HUDEP-2 (cell line): Measurements from ENCODE around the gene CETP.

Source experiments
- DNase-seq, 76 experiments: peaks; one replicate each; lab custom pipeline; 2025; ENCODE audit not compliant: unreplicated experiment in 76 of 76; lab: John Stamatoyannopoulos, UW

CETP gene

GRCh38 chr16:57016301-57016700 lies 54.6 kb downstream of the CETP start:
- DNase-seq = no peak

- DNase-seq = no peak
Observed at GRCh38 chr16:57016831-57017230, 55.1 kb downstream of the CETP start.

GRCh38 chr16:57017251-57017650 lies 55.5 kb downstream of the CETP start:
- no peak for DNase-seq

GRCh38 chr16:57019746-57020145 lies 58.0 kb downstream of the CETP start:
- DNase-seq = no peak

- DNase-seq = no peak
Observed at GRCh38 chr16:57020651-57021050, 58.9 kb downstream of the CETP start.

DNA sequence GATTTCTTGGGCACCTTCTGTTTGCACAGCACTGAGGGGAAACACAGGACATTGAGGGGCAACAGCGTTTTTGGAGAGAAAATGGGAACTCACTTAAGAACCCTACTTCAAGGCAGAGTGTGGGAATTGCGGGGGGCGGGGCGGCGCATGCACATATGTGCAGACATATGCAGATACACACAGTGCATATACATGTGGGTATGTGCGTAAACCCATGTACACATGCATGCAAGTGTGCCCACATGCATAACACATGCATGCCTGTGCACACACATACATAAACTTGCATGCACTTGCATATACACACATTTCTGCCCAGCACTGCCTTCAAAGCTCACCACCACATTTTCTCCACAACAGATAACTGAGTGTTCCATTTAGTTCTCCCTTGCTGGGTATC lies 60.0 kb downstream of the CETP start:
- no peak for DNase-seq

GRCh38 chr16:57022445-57022844 lies 60.7 kb downstream of the CETP start:
- no peak for DNase-seq

GRCh38 chr16:57023541-57024249 lies 61.9 kb downstream of the CETP start:
- no peak for DNase-seq

DNA sequence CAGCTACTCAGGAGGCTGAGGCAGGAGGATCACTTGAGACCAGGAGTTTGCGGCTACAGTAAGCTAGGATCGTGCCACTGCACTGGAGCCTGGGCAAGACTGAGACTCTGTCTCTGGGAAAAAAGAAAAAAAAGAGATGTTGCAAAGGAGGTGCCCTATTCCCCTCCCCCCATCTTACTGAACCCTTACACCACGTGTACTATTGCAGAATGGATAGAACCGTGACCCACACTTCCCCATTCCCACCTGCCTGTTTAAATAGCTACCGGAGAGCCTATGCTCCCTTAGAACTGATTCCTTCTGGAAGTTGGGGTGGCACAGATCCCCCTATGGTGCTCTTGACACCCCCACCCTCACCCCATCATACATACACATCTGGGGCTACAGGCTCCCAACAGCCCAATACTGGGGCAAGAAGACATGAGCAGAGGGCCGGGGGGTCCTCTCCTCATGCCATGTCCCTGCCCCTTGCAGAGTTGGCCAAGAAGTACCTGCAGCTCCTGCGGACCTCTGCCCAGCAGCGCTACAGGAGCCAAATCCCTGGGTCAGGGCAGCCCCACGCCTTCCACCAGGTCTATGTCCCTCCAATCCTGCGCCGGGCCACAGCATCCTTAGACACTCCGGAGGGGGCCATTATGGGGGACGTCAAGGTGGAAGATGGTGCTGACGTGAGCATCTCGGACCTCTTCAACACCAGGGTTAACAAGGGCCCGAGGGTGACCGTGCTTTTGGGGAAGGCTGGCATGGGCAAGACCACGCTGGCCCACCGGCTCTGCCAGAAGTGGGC lies 63.3 kb downstream of the CETP start:
- no peak for DNase-seq

DNA sequence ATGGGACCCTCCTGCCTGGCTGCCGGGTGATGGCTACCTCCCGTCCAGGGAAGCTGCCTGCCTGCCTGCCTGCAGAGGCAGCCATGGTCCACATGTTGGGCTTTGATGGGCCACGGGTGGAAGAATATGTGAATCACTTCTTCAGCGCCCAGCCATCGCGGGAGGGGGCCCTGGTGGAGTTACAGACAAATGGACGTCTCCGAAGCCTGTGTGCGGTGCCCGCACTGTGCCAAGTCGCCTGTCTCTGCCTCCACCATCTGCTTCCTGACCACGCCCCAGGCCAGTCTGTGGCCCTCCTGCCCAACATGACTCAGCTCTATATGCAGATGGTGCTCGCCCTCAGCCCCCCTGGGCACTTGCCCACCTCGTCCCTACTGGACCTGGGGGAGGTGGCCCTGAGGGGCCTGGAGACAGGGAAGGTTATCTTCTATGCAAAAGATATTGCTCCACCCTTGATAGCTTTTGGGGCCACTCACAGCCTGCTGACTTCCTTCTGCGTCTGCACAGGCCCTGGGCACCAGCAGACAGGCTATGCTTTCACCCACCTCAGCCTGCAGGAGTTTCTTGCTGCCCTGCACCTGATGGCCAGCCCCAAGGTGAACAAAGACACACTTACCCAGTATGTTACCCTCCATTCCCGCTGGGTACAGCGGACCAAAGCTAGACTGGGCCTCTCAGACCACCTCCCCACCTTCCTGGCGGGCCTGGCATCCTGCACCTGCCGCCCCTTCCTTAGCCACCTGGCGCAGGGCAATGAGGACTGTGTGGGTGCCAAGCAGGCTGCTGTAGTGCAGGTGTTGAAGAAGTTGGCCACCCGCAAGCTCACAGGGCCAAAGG lies 64.4 kb downstream of the CETP start:
- DNase-seq = no peak

DNA sequence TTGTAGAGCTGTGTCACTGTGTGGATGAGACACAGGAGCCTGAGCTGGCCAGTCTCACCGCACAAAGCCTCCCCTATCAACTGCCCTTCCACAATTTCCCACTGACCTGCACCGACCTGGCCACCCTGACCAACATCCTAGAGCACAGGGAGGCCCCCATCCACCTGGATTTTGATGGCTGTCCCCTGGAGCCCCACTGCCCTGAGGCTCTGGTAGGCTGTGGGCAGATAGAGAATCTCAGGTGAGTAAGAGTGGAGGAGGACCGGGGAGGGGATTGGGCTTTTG lies 65.0 kb downstream of the CETP start:
- no peak for DNase-seq

GRCh38 chr16:57027067-57027466 lies 65.3 kb downstream of the CETP start:
- DNase-seq = no peak

GRCh38 chr16:57028086-57028485 lies 66.3 kb downstream of the CETP start:
- no peak for DNase-seq

GRCh38 chr16:57029161-57030160 lies 67.7 kb downstream of the CETP start:
- no peak for DNase-seq

GRCh38 chr16:57030346-57030902 lies 68.7 kb downstream of the CETP start:
- DNase-seq = no peak

DNA sequence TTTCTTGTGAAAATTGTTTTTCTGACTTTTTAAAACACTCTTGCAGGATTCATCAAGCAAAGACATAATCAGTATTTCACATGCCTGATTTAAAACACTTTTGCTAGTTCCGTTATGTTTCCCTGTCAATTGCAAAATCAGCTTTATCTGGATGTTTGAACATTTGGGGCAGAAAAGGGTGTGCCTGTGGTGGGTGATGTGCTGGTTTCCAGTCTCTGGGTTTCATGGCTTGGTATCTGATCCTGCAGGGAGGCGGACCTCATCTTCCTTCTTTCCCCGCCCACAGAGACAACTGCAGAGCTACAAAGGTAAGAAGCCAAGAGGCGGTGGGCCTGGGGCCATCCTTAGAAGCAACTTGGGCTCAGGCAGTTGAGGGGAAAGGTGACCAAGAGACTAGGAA lies 69.4 kb downstream of the CETP start:
- no peak for DNase-seq

DNA sequence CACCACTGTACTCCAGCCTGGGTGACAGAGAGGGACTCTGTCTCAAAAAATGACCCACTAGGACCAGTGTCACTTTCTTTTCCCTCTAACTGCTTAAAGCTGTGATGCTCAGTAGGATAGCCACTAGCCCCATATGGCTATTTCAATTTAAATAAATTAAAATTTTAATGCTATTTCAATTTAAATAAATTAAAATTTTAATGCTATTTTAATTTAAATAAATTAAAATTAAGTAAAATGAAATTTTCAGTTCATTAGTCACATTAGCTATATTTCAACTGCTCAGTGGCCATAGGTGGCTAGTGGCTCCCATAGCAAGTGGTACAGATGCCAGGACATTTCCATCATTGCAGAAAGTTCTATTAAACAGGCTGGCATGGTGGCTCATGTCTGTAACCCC lies 70.6 kb downstream of the CETP start:
- no peak for DNase-seq

DNA sequence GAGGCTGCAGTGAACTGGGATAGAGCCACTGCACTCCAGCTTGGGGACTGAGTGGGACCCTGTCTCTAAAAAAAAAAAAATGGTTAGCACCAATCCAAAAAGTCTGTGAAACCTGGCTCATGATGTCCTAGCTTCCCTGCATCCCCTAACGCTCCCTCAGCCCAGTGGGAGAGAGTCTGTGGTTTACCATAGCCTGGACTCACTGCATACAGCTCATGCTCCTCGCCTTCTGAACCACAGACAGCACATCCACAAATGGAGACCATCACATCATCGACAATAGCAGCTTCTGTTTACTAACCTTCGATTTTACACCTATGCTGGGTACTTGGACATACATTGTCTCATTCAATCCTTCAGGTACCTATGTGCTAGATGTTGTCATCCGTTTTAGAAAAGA lies 71.2 kb downstream of the CETP start:
- DNase-seq = no peak
